NCI-H2196 treated with DMSO at 0.1 percent for 48 hours (cell line): ENCODE data around the gene PTPRE.

ENCODE experiments used
- DNase-seq: peaks from one replicate; lab custom pipeline; 2025; ENCODE audit not compliant: unreplicated experiment; lab: John Stamatoyannopoulos, UW

Gene PTPRE

GRCh38 chr10:128069351-128070051 is 162.6 kb downstream of the PTPRE start:
- peak; percentile 2 for DNase-seq

- no peak for DNase-seq
Observed at GRCh38 chr10:128070161-128070560, 163.3 kb downstream of the PTPRE start.

GRCh38 chr10:128070721-128071416 is 164.0 kb downstream of the PTPRE start:
- no peak for DNase-seq

GRCh38 chr10:128071417-128071782 is 164.5 kb downstream of the PTPRE start:
- DNase-seq, result no peak

- no peak for DNase-seq
Observed at GRCh38 chr10:128072046-128072445, 165.1 kb downstream of the PTPRE start.

GRCh38 chr10:128072941-128073645 is 166.2 kb downstream of the PTPRE start:
- no peak for DNase-seq

GRCh38 chr10:128073890-128074289 is 167.0 kb downstream of the PTPRE start:
- DNase-seq, result no peak

GRCh38 chr10:128074589-128074988 is 167.7 kb downstream of the PTPRE start:
- DNase-seq, result no peak

- DNase-seq, result no peak
Observed at GRCh38 chr10:128077155-128077875, 170.4 kb downstream of the PTPRE start.

- DNase-seq, result no peak
Observed at GRCh38 chr10:128078136-128078969, 171.4 kb downstream of the PTPRE start.

- DNase-seq, result no peak
Observed at GRCh38 chr10:128080231-128080630, 173.3 kb downstream of the PTPRE start.

GRCh38 chr10:128080641-128081040 is 173.7 kb downstream of the PTPRE start:
- DNase-seq, result no peak

GRCh38 chr10:128081222-128081621 is 174.3 kb downstream of the PTPRE start:
- no peak for DNase-seq

- no peak for DNase-seq
Observed at GRCh38 chr10:128081720-128082119, 174.8 kb downstream of the PTPRE start.

GRCh38 chr10:128083191-128083895 is 176.4 kb downstream of the PTPRE start:
- DNase-seq, result no peak

GRCh38 chr10:128084364-128084763 is 177.5 kb downstream of the PTPRE start:
- DNase-seq, result no peak

GRCh38 chr10:128084991-128085390 is 178.1 kb downstream of the PTPRE start:
- no peak for DNase-seq

- DNase-seq, result no peak
Observed at GRCh38 chr10:128086003-128086863, 179.3 kb downstream of the PTPRE start.
